ENCODE measurements around the gene ASTN1.

Gene ASTN1

DNA sequence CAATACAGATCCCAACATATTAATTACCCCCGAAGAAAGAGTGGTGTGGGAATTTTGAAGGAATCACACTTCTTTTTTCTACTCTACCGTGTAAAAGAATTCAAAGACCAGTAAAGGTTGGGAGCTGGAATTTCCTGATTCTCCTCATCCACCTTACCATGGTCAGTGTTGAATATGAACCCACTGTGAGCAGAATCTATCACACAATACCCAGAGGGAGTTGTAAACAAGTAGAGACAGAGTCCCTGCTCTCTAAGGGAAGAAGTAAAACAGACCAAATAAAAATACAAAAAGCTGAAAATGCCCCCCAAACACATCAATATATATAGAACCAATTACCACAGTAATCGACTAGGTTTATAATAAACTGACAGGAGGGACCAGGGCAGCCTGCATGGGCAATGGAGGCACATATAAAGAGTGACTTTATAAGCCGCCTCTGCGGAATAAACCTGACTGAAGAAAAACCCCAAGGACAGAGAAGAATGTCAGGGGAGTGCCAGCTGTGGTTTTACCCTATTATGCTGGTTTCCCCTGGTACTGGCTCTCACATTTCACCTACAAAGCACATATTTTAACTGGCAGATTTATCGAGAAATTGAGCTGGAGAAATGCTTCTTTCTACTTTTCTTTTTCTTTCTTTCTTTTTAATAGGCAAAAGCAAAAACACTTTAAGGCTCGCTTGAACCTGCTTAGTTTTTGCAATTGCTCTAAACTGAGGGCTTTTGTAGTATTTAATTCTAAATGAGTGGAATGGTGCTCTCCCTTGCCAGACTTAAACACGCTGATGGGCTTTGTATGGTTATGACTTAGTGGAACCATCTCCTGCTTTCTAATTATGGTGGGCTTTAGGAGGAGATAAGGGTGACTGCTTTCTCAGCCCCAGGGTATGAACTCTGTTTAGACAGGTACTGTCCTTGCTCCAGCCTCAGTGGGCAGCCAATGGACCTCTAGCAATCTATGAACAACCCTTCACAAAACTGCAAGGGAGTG lies 244.8 kb downstream of the ASTN1 start:
- TF ChIP-seq, protein P1, sequence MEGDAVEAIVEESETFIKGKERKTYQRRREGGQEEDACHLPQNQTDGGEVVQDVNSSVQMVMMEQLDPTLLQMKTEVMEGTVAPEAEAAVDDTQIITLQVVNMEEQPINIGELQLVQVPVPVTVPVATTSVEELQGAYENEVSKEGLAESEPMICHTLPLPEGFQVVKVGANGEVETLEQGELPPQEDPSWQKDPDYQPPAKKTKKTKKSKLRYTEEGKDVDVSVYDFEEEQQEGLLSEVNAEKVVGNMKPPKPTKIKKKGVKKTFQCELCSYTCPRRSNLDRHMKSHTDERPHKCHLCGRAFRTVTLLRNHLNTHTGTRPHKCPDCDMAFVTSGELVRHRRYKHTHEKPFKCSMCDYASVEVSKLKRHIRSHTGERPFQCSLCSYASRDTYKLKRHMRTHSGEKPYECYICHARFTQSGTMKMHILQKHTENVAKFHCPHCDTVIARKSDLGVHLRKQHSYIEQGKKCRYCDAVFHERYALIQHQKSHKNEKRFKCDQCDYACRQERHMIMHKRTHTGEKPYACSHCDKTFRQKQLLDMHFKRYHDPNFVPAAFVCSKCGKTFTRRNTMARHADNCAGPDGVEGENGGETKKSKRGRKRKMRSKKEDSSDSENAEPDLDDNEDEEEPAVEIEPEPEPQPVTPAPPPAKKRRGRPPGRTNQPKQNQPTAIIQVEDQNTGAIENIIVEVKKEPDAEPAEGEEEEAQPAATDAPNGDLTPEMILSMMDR (IDR thresholded peaks at IDR 0.05; ENCODE audit: low read depth, low read length): no peak
- DNase-seq (ENCODE audit: low read depth in 2 of 2): no peak
- H3K4me3 ChIP-seq (replicated peaks in 1 of 2; ENCODE audit: low read depth in 2 of 2, low read length in 2 of 2): no peak overlapping the region

DNA sequence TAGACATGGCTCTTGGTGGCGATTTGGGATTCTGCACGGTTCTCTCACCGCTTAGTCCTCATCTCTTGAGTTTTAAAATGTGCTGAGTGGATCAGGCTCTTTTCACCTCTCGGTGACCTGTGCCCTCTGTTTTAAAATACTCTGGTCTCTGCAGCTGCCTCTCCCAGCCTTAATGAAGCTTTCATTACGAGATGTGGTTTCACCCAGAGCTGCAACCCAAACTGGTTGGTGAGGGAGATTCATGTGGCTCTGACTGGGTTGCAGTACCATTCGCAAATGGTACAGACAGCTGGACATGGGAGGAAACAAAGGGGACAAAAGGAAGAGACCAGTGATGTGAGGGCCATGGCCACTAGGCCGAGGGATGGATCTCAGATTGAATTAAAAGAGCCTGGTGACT lies 258.9 kb downstream of the ASTN1 start:
- TF ChIP-seq, protein P1 (IDR thresholded peaks at IDR 0.05; ENCODE audit: low read depth, low read length): no peak
- H3K4me3 ChIP-seq (replicated peaks in 1 of 2; ENCODE audit: low read depth in 2 of 2, low read length in 2 of 2): no peak overlapping the region
- DNase-seq (ENCODE audit: low read depth in 2 of 2): no peak

DNA sequence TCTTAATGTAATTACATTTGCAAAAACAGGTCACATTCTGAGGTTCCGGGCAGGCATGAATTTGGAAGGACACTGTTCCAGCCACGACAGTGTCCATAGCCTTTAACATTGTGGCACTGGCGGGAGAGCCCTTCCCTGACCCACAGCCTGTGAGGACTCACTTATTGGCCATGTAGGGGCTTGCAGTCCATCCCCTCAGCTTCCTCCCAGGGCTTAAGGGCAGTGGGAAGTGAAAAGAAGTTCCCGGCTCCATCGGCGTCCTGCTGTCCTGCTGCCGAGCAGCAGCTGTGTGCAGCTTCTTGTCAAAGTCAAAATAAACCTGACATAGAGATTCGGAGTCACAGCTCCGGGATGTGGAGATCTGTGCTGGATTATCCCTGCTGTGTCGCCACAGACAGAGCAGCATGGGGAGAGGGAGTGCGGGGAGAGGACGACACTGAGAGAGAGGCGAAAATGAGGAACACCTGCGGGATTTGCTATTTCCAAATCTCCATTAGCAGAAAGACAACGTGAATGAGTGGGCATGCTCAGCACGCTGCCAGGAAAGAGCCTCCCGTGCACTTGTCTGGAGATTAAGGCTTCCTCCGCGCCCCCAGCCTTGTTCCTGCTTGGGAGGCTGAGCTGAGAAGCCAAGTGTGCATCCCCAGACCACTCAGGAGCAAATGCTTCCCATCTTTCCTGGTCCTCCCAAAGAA lies 260.3 kb downstream of the ASTN1 start:
- no peak for DNase-seq (ENCODE audit: low read depth in 2 of 2)

GRCh38 chr1:176903474-176903873 lies 261.0 kb downstream of the ASTN1 start:
- H3K4me3 ChIP-seq (replicated peaks in 1 of 2; ENCODE audit: low read depth in 2 of 2, low read length in 2 of 2): no peak overlapping the region
- DNase-seq (ENCODE audit: low read depth in 2 of 2): peak; percentile 16 to 58
- TF ChIP-seq, protein P1 (IDR thresholded peaks at IDR 0.05; ENCODE audit: low read depth, low read length): no peak

More for the DNA sequence above, 260.3 kb downstream of the ASTN1 start:
- TF ChIP-seq, protein P1 (IDR thresholded peaks at IDR 0.05; ENCODE audit: low read depth, low read length): no peak
- no peak overlapping the region for H3K4me3 ChIP-seq (replicated peaks in 1 of 2; ENCODE audit: low read depth in 2 of 2, low read length in 2 of 2)

DNA sequence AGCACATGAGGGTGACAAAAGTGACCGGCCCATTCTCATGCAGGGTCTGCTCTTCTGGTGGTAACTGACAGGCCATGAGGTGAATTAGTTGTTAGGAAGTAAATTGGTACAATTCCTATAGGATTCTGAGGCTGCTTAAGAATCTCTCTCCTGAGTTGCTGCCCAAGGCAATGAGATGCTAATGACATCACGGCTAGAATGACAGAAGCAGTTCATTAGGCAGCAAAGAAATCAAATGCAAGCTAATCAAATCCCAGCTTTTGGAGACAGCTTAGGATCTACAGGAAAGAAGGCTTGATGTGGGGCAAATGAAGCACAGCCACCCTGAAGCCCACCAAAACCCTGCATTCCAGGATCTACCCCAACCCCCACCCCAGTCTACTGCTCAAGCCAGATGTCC lies 265.2 kb downstream of the ASTN1 start:
- TF ChIP-seq, protein P1 (IDR thresholded peaks at IDR 0.05; ENCODE audit: low read depth, low read length): no peak
- no peak overlapping the region for H3K4me3 ChIP-seq (replicated peaks in 1 of 2; ENCODE audit: low read depth in 2 of 2, low read length in 2 of 2)
- DNase-seq (ENCODE audit: low read depth in 2 of 2): no peak

GRCh38 chr1:176897350-176898236 lies 266.9 kb downstream of the ASTN1 start:
- DNase-seq (ENCODE audit: low read depth in 2 of 2): peak; percentile 69
- H3K4me3 ChIP-seq (replicated peaks in 1 of 2; ENCODE audit: low read depth in 2 of 2, low read length in 2 of 2): no peak overlapping the region
- TF ChIP-seq, protein P1 (IDR thresholded peaks at IDR 0.05; ENCODE audit: low read depth, low read length): peak; percentile 89

Measured in cardiac fibroblast (primary cell).